Keratinocyte (primary cell): ENCODE results near the gene RAB11B. TPM values are rescaled to one million over a fixed set of nuclear protein-coding genes. Genes with fewer than 3 reads are reported as not detected.
"Not testable (repeated sequence)": the region's sequence is repeated elsewhere in the genome, so short reads cannot be mapped to it uniquely, and the experiment has no call there.

Source experiments
- DNase-seq: peaks from one replicate; pipeline ENCODE4 v3.0.0-alpha.2; 2011; ENCODE audit warnings: low read depth, missing footprints, low spot score
- FAIRE-seq: peaks from 2 replicates; lab custom pipeline; 2011; peaks lifted over from hg19 to GRCh38; lab: Jason Lieb, UNC
- H2AFZ ChIP-seq: 2 replicates; pipeline ENCODE4 v1.6.0; 2012; ENCODE audit warnings: low read length, control low read depth, inconsistent platforms; ENCODE audit not compliant: control insufficient read depth
- H3K27ac ChIP-seq: 2 replicates; pipeline ENCODE4 v1.5.1; 2011; ENCODE audit warnings: low read length; ENCODE audit not compliant: control insufficient read depth, insufficient read depth
- H3K27me3 ChIP-seq: 3 replicates; pipeline ENCODE4 v1.6.0; 2011; ENCODE audit warnings: low read length; ENCODE audit not compliant: control insufficient read depth, insufficient read depth; ENCODE audit errors: extremely low read depth
- H3K36me3 ChIP-seq, 2 experiments: 2 replicates in 1 of 2; 3 replicates in 1 of 2; pipeline ENCODE4 v1.5.1; 2011; ENCODE audit warnings: low read length in 2 of 2, mild to moderate bottlenecking in 1 of 2; ENCODE audit not compliant: control insufficient read depth in 2 of 2, insufficient read depth in 2 of 2; ENCODE audit errors: extremely low read depth in 1 of 2
- H3K4me1 ChIP-seq: 3 replicates; pipeline ENCODE4 v1.5.1; 2011; ENCODE audit warnings: low read length; ENCODE audit not compliant: control insufficient read depth, insufficient read depth; ENCODE audit errors: extremely low read depth
- H3K4me2 ChIP-seq: 3 replicates; pipeline ENCODE4 v1.6.0; 2011; ENCODE audit warnings: low read depth, low read length; ENCODE audit not compliant: control insufficient read depth, insufficient read depth; ENCODE audit errors: extremely low read depth
- H3K4me3 ChIP-seq, 3 experiments: fragments of 200-600 bp in 1 of 3; sonication (generic) in 1 of 3; 2 replicates in 2 of 3; 3 replicates in 1 of 3; pipeline ENCODE4 v1.5.1; 2011 to 2016; ENCODE audit warnings: low read length in 3 of 3, mild to moderate bottlenecking in 3 of 3, control low read depth in 2 of 3, inconsistent platforms in 1 of 3, low read depth in 1 of 3, mixed read lengths in 1 of 3, mixed run types in 1 of 3, moderate library complexity in 1 of 3; ENCODE audit not compliant: control insufficient read depth in 2 of 3, insufficient read depth in 2 of 3; ENCODE audit errors: extremely low read depth in 1 of 3
- H3K79me2 ChIP-seq: 2 replicates; pipeline ENCODE4 v1.6.0; 2012; ENCODE audit warnings: low read length; ENCODE audit not compliant: control insufficient read depth, insufficient read depth
- H3K9ac ChIP-seq: 3 replicates; pipeline ENCODE4 v1.6.0; 2011; ENCODE audit warnings: low read length; ENCODE audit not compliant: control insufficient read depth, insufficient read depth; ENCODE audit errors: extremely low read depth
- H3K9me1 ChIP-seq: 3 replicates; pipeline ENCODE4 v1.6.0; 2011; ENCODE audit warnings: low read length; ENCODE audit not compliant: control insufficient read depth, insufficient read depth; ENCODE audit errors: extremely low read depth
- H3K9me3 ChIP-seq: 2 replicates; pipeline ENCODE4 v1.5.1; 2012; ENCODE audit warnings: low read depth, low read length; ENCODE audit not compliant: control insufficient read depth
- H4K20me1 ChIP-seq: 3 replicates; pipeline ENCODE4 v1.6.0; 2011; ENCODE audit warnings: low read length; ENCODE audit not compliant: control insufficient read depth, insufficient read depth; ENCODE audit errors: extremely low read depth
- CTCF ChIP-seq, 3 experiments: IDR thresholded peaks in 1 of 3; conservative IDR thresholded peaks in 1 of 3; optimal IDR thresholded peaks in 1 of 3; 2 replicates in 2 of 3; 3 replicates in 1 of 3; pipeline versions ENCODE3 to v1.5.1; 2011; ENCODE audit warnings: low read length in 3 of 3, mild to moderate bottlenecking in 3 of 3, moderate library complexity in 2 of 3, control low read depth in 1 of 3, inconsistent platforms in 1 of 3; ENCODE audit not compliant: insufficient read depth in 2 of 3; ENCODE audit errors: extremely low read depth in 1 of 3
- EZH2 ChIP-seq: IDR thresholded peaks from one replicate; pipeline ENCODE4 v1.6.1; 2012; ENCODE audit warnings: inconsistent platforms, mild to moderate bottlenecking, low read length, moderate library complexity
- dilution Hi-C: fragments of 300-500 bp; cut with MboI; formaldehyde crosslinking; loops from one replicate; pipeline ENCODE4 v1.7.0; 2020; ENCODE audit warnings: low sequenced_read_pairs; ENCODE audit not compliant: extremely low pct_ligation_motif_present
- polyA plus RNA-seq, 5 experiments: library from polyadenylated mRNA; depleted of rRNA in 3 of 5; stranded (reverse) in 3 of 5; stranded (forward) in 1 of 5; unstranded in 1 of 5; fragments of >200 nt; gene quantifications; 1 replicate in 1 of 5; 2 replicates in 3 of 5; 3 replicates in 1 of 5; pipeline versions ENCODE4 v1.2.1 to v1.2.3, GENCODE V29; 2011 to 2012; ENCODE audit warnings: missing spikeins in 2 of 5, low read depth in 1 of 5, low replicate concordance in 1 of 5

Gene RAB11B
- polyA plus RNA-seq, 1 donor (not counting 4 experiments of a cell fraction or from before 2014, with no cell fraction given): 14.3 TPM

DNA sequence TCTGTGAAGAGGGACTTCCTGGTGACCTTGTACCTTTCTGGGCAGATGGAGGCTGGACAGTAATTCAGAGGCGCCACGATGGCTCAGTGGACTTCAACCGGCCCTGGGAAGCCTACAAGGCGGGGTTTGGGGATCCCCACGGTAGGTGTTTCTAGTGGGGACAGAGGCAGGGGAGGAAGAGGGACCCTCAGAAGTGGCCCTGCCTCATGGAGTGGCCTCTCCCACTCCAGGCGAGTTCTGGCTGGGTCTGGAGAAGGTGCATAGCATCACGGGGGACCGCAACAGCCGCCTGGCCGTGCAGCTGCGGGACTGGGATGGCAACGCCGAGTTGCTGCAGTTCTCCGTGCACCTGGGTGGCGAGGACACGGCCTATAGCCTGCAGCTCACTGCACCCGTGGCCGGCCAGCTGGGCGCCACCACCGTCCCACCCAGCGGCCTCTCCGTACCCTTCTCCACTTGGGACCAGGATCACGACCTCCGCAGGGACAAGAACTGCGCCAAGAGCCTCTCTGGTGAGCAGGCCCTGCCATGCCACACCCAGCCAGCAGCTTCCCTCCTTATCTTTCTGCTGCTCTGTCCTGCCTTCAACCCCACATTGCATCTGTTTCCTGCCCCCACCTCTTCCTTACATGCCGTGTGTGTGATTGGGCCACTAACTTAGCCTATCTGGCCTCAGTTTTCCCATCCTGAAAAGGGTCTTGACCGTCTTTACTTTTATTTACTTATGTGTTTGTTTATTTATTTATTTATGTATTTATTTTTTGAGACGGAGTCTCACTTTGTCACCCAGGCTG, 19.0 kb upstream of the RAB11B start:
- DNase-seq (no peak), FAIRE-seq (no peak)
- TF ChIP-seq CTCF (optimal IDR thresholded peaks at IDR 0.05 in 1 of 3, IDR thresholded peaks at IDR 0.05 in 1 of 3, conservative IDR thresholded peaks at IDR 0.05 in 1 of 3; ENCODE audit: extremely low read depth in 1 of 3, insufficient read depth in 2 of 3, low read length in 3 of 3): no peak
- no peak for TF ChIP-seq EZH2
- peaks cover 17% of the 10 kb centered on the region in 2 experiments for H3K36me3 ChIP-seq
- H3K9ac ChIP-seq: no peak overlapping the region
- no peaks in the 10 kb centered on the region for H3K9me1 ChIP-seq
- H3K4me2 ChIP-seq: no peak overlapping the region
- H3K4me3 ChIP-seq: no peak overlapping the region
- dilution Hi-C loops: no loop called here
- no peak overlapping the region for H2AFZ ChIP-seq
- H3K9me3 ChIP-seq: no peaks in the 10 kb centered on the region
- peaks cover 2% of the 10 kb centered on the region for H4K20me1 ChIP-seq
- peaks cover 13% of the 10 kb centered on the region for H3K4me1 ChIP-seq
- H3K79me2 ChIP-seq: no peaks in the 10 kb centered on the region
- H3K27me3 ChIP-seq: no peaks in the 10 kb centered on the region
- no peak overlapping the region for H3K27ac ChIP-seq

- FAIRE-seq: no peak
Observed at GRCh38 chr19:8373867-8374813, 16.0 kb upstream of the RAB11B start.

GRCh38 chr19:8375766-8376165, 14.4 kb upstream of the RAB11B start:
- FAIRE-seq, H3K4me1 ChIP-seq, H3K9ac ChIP-seq, H4K20me1 ChIP-seq, H3K27ac ChIP-seq, H3K27me3 ChIP-seq, H3K9me3 ChIP-seq, dilution Hi-C loops, H3K79me2 ChIP-seq, H3K9me1 ChIP-seq, H3K4me3 ChIP-seq, H3K4me2 ChIP-seq, DNase-seq, H2AFZ ChIP-seq: not testable (repeated sequence)
- peaks cover 4 to 12% of the 10 kb centered on the region in 2 experiments for H3K36me3 ChIP-seq

More at GRCh38 chr19:8373867-8374813, 16.0 kb upstream of the RAB11B start:
- Histone ChIP-seq H2AFZ (no peak overlapping the region), H3K4me3 (no peak overlapping the region), H3K9me3 (no peaks in the 10 kb centered on the region), H3K9me1 (no peaks in the 10 kb centered on the region), H3K4me2 (no peak overlapping the region), H3K27me3 (no peaks in the 10 kb centered on the region), H3K4me1 (no peaks in the 10 kb centered on the region), H3K36me3 (peaks cover 4 to 14% of the 10 kb centered on the region in 2 experiments), H3K27ac (no peak overlapping the region), H3K9ac (no peak overlapping the region), H3K79me2 (no peaks in the 10 kb centered on the region), H4K20me1 (no peaks in the 10 kb centered on the region)
- DNase-seq: no peak
- no peak for TF ChIP-seq EZH2
- TF ChIP-seq CTCF (optimal IDR thresholded peaks at IDR 0.05 in 1 of 3, IDR thresholded peaks at IDR 0.05 in 1 of 3, conservative IDR thresholded peaks at IDR 0.05 in 1 of 3; ENCODE audit: extremely low read depth in 1 of 3, insufficient read depth in 2 of 3, low read length in 3 of 3): peak in 1 of 3 experiments; percentile 25
- dilution Hi-C loops: no loop called here
